Esophagus muscularis mucosa (tissue), 4 donors: ENCODE results near the gene ZFR. TPM values are rescaled to one million over a fixed set of nuclear protein-coding genes. Genes with fewer than 3 reads are reported as not detected.

ENCODE experiments used
- DNase-seq: peaks from one replicate; pipeline ENCODE4 v3.0.0-alpha.2; 2017; ENCODE audit errors: extremely low spot score
- H3K27ac ChIP-seq, 4 donors: fragments of 200-600 bp; sonication (generic); replicated peaks in 1 of 4; 1 replicate in 3 of 4; 2 replicates in 1 of 4; pipeline ENCODE4 v1.5.1; 2016 to 2019; ENCODE audit warnings: mild to moderate bottlenecking in 1 of 4
- H3K27me3 ChIP-seq, 4 donors: fragments of 200-600 bp; sonication (generic); one replicate each; pipeline versions ENCODE4 v1.5.1 to v1.6.0; 2016 to 2019
- H3K36me3 ChIP-seq, 4 donors: fragments of 200-600 bp; sonication (generic); one replicate each; pipeline ENCODE4 v1.5.1; 2016 to 2019
- H3K4me1 ChIP-seq, 4 donors: fragments of 200-600 bp; sonication (generic); one replicate each; pipeline ENCODE4 v1.5.1; 2016 to 2019
- H3K4me3 ChIP-seq, 4 donors: fragments of 200-600 bp; sonication (generic); 1 replicate in 2 of 4; 2 replicates in 2 of 4; pipeline ENCODE4 v1.5.1; 2016 to 2019; ENCODE audit warnings: mild to moderate bottlenecking in 4 of 4, moderate library complexity in 1 of 4
- H3K9me3 ChIP-seq, 4 donors: fragments of 200-600 bp; sonication (generic); 1 replicate in 3 of 4; 2 replicates in 1 of 4; pipeline ENCODE4 v1.5.1; 2016 to 2019
- EP300 ChIP-seq: sonication (generic); formaldehyde crosslinking; IDR thresholded peaks from one replicate; pipeline ENCODE4 v1.6.1; 2017; ENCODE audit warnings: antibody characterized with exemption
- POLR2A ChIP-seq: fragments of 450-650 bp; IDR thresholded peaks from one replicate; pipeline ENCODE4 v1.6.1; 2017; ENCODE audit warnings: antibody characterized with exemption, moderate library complexity, mild to moderate bottlenecking, low read depth
- POLR2AphosphoS5 ChIP-seq, 2 donors: sonication (generic); formaldehyde crosslinking; IDR thresholded peaks; one replicate each; pipeline ENCODE4 v1.6.1; 2017; ENCODE audit warnings: antibody characterized with exemption in 2 of 2
- WGBS: methylation state at CpG from one replicate; pipeline ENCODE4 v1.1.5; 2018; 5-methylcytosine and 5-hydroxymethylcytosine counted together
- intact Hi-C: fragments of 100-400 bp; cut with DNase I; formaldehyde crosslinking; loops from one replicate; pipeline ENCODE4 v1.15.1; 2023
- total RNA-seq, 4 donors: library from RNA; depleted of rRNA; stranded (reverse); fragments of >200 nt; gene quantifications; one replicate each; pipeline versions ENCODE4 v1.1.0 to v1.2.1, GENCODE V29; 2016
- TF ChIP-seq, protein P1 (sequence below), 3 experiments: fragments of 200-600 bp in 2 of 3; fragments of 450-650 bp in 1 of 3; sonication (generic) in 2 of 3; IDR thresholded peaks; one replicate each; pipeline ENCODE4 v1.5.1; 2017 to 2019; ENCODE audit warnings: antibody characterized with exemption in 3 of 3, mild to moderate bottlenecking in 2 of 3, moderate library complexity in 1 of 3

ZFR gene
- total RNA-seq, 4 donors from 2014 or later: 83.2 to 106 (median 92.4) TPM

DNA sequence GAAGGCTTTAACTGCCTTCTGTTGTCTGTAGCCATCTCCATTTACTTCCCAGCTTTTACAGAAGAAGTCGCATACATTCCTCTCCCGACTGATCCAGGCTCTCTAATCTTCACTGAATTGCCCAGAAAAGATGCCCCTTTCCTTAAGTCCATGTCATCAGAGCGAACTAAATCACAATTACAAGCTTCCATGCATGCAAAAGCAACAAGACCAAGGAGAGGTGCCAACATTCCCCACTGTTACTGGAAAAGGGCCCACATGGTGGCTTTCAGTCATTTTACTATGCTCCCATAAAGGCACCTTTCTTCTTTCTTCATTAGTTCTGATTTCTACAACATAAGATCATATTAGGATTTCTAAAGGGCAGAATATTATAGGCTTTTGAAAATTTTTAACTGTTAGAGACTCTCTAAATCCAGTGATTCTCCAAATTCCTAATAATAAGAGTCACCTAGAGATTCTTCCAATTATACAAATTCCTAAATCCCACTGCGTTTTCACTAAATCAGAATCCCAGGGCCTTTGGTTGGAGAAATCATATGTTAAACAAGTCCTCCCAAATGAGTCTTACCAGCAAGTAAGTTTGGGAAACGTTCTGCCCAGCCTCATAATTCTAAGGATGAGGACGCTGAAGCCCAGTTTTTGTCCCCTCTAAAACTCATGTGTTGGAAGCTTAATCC lies 17.0 kb upstream of the ZFR start:
- DNase-seq: no peak
- Histone ChIP-seq H3K27me3 (no peaks in the 10 kb centered on the region), H3K36me3 (no peaks in the 10 kb centered on the region), H3K27ac (no peak overlapping the region), H3K4me1 (no peaks in the 10 kb centered on the region), H3K9me3 (no peaks in the 10 kb centered on the region), H3K4me3 (no peak overlapping the region)
- intact Hi-C loops: no loop called here
- TF ChIP-seq POLR2AphosphoS5 (IDR thresholded peaks at IDR 0.05) (no peak), EP300 (no peak), POLR2A (no peak)
- TF ChIP-seq, protein P1, sequence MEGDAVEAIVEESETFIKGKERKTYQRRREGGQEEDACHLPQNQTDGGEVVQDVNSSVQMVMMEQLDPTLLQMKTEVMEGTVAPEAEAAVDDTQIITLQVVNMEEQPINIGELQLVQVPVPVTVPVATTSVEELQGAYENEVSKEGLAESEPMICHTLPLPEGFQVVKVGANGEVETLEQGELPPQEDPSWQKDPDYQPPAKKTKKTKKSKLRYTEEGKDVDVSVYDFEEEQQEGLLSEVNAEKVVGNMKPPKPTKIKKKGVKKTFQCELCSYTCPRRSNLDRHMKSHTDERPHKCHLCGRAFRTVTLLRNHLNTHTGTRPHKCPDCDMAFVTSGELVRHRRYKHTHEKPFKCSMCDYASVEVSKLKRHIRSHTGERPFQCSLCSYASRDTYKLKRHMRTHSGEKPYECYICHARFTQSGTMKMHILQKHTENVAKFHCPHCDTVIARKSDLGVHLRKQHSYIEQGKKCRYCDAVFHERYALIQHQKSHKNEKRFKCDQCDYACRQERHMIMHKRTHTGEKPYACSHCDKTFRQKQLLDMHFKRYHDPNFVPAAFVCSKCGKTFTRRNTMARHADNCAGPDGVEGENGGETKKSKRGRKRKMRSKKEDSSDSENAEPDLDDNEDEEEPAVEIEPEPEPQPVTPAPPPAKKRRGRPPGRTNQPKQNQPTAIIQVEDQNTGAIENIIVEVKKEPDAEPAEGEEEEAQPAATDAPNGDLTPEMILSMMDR (IDR thresholded peaks at IDR 0.05): no peak
- WGBS: 87% methylated on average over 6 of the region's 6 CpGs

GRCh38 chr5:32460702-32461101 lies 16.2 kb upstream of the ZFR start:
- no peak for DNase-seq
- Histone ChIP-seq H3K27me3 (no peaks in the 10 kb centered on the region), H3K4me3 (no peak overlapping the region), H3K36me3 (no peaks in the 10 kb centered on the region), H3K9me3 (no peaks in the 10 kb centered on the region), H3K4me1 (no peaks in the 10 kb centered on the region), H3K27ac (no peak overlapping the region)
- TF ChIP-seq POLR2AphosphoS5 (IDR thresholded peaks at IDR 0.05): no peak
- no peak for TF ChIP-seq EP300
- no peak for TF ChIP-seq POLR2A
- TF ChIP-seq, protein P1 (IDR thresholded peaks at IDR 0.05): no peak
- intact Hi-C loops: no loop called here
- WGBS: 100% methylated on average over 2 of the region's 2 CpGs

GRCh38 chr5:32458880-32459495 lies 14.4 kb upstream of the ZFR start:
- Histone ChIP-seq H3K27ac (no peak overlapping the region), H3K36me3 (no peaks in the 10 kb centered on the region), H3K9me3 (no peaks in the 10 kb centered on the region), H3K4me1 (no peaks in the 10 kb centered on the region), H3K27me3 (no peaks in the 10 kb centered on the region), H3K4me3 (no peak overlapping the region)
- WGBS: 84% methylated on average over 5 of the region's 5 CpGs
- DNase-seq: no peak
- TF ChIP-seq POLR2AphosphoS5 (IDR thresholded peaks at IDR 0.05): no peak
- TF ChIP-seq, protein P1 (IDR thresholded peaks at IDR 0.05): no peak
- TF ChIP-seq POLR2A: no peak
- no peak for TF ChIP-seq EP300
- intact Hi-C loops: no loop called here

- Histone ChIP-seq H3K9me3 (no peaks in the 10 kb centered on the region), H3K4me1 (no peaks in the 10 kb centered on the region), H3K27ac (no peak overlapping the region), H3K36me3 (no peaks in the 10 kb centered on the region), H3K4me3 (no peak overlapping the region), H3K27me3 (no peaks in the 10 kb centered on the region)
- intact Hi-C loops: no loop called here
- peak; percentile 8 for DNase-seq
- TF ChIP-seq POLR2AphosphoS5 (IDR thresholded peaks at IDR 0.05) (no peak), EP300 (no peak), POLR2A (no peak)
- TF ChIP-seq, protein P1 (IDR thresholded peaks at IDR 0.05): no peak
- WGBS: 93% methylated on average over 6 of the region's 6 CpGs
Observed at GRCh38 chr5:32455311-32455710, 10.8 kb upstream of the ZFR start.
